HFFc6 (cell line): ENCODE results near the gene PNPLA2. TPM values are rescaled to one million over a fixed set of nuclear protein-coding genes. Genes with fewer than 3 reads are reported as not detected.

Experiments
- DNase-seq: peaks from one replicate; pipeline ENCODE4 v3.0.0-alpha.2; 2018
- H3K27ac Mint-ChIP-seq: 2 replicates; pipeline ENCODE4 v1.8.0; 2020; ENCODE audit warnings: mild to moderate bottlenecking, mixed read lengths
- H3K27me3 Mint-ChIP-seq: 2 replicates; pipeline ENCODE4 v1.8.0; 2021; ENCODE audit warnings: mild to moderate bottlenecking, moderate library complexity, mixed read lengths; ENCODE audit not compliant: insufficient read depth
- H3K36me3 Mint-ChIP-seq: 2 replicates; pipeline ENCODE4 v1.8.0; 2021; ENCODE audit warnings: low read depth, mixed read lengths
- H3K4me1 Mint-ChIP-seq: 2 replicates; pipeline ENCODE4 v1.8.0; 2020; ENCODE audit warnings: low read depth, mixed read lengths
- H3K4me3 Mint-ChIP-seq: 2 replicates; pipeline ENCODE4 v1.8.0; 2020; ENCODE audit warnings: mild to moderate bottlenecking, moderate library complexity, mixed read lengths
- H3K9me3 Mint-ChIP-seq: 2 replicates; pipeline ENCODE4 v1.8.0; 2020; ENCODE audit warnings: mild to moderate bottlenecking, mixed read lengths
- total RNA-seq, 6 experiments: library from RNA; stranded (reverse); fragmentation: NEBNext Ultra II Directional; extraction: Animal tissue kit (Norgen Biotek cat#: 25700); gene quantifications; 2 replicates in 1 of 6; 3 replicates in 5 of 6; pipeline ENCODE4 v1.2.3, GENCODE V29; 2021
- TF ChIP-seq, protein P1 (sequence below): fragments of 200-600 bp; sonication (generic); IDR thresholded peaks from 2 replicates; pipeline ENCODE4 v1.5.0; 2021; ENCODE audit warnings: antibody characterized with exemption, mild to moderate bottlenecking

The PNPLA2 gene
- total RNA-seq, 6 experiments from 2014 or later, result 103 to 148 (median 130) TPM

DNA sequence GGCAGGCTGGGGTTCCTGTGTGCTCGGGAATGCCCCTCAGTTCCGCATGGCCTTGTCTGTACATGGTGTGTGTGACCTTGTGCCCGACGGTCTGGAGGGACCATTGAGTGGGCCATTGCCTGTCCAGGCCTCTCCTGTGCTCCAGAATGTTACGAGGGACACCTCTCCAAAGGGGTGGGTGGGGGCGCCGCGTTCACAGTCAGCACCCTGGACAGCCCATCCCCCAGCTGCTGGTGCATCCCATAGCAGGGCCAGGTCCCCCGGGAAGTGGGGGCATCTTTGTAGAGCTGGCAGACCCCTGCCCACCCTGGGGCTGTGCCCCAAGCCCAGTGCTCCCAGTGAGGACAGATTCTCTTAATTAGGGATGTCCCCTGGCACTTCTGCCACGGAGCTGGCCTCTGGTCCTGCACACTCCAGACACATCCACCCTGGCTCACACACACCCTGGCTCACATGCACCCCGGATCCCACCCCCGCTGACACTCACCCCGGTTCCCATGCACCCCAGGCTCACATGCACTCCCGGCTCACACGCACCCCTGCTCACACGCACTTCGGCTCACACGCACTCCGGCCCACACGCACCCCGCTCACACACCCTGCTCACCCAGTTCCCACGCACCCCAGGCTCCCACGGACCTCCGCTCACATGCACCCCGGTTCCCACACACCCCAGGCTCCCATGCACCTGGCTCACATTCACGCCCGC, 39.5 kb downstream of the PNPLA2 start:
- peaks cover 13% of the 10 kb centered on the region for H3K27me3 Mint-ChIP-seq
- H3K9me3 Mint-ChIP-seq, result no peaks in the 10 kb centered on the region
- TF ChIP-seq, protein P1, sequence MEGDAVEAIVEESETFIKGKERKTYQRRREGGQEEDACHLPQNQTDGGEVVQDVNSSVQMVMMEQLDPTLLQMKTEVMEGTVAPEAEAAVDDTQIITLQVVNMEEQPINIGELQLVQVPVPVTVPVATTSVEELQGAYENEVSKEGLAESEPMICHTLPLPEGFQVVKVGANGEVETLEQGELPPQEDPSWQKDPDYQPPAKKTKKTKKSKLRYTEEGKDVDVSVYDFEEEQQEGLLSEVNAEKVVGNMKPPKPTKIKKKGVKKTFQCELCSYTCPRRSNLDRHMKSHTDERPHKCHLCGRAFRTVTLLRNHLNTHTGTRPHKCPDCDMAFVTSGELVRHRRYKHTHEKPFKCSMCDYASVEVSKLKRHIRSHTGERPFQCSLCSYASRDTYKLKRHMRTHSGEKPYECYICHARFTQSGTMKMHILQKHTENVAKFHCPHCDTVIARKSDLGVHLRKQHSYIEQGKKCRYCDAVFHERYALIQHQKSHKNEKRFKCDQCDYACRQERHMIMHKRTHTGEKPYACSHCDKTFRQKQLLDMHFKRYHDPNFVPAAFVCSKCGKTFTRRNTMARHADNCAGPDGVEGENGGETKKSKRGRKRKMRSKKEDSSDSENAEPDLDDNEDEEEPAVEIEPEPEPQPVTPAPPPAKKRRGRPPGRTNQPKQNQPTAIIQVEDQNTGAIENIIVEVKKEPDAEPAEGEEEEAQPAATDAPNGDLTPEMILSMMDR, result no peak
- H3K4me3 Mint-ChIP-seq, result no peak overlapping the region
- H3K4me1 Mint-ChIP-seq, result peaks cover 6% of the 10 kb centered on the region; the same call in 1 of the 2 replicates
- no peak overlapping the region for H3K27ac Mint-ChIP-seq
- no peaks in the 10 kb centered on the region for H3K36me3 Mint-ChIP-seq
- no peak for DNase-seq

DNA sequence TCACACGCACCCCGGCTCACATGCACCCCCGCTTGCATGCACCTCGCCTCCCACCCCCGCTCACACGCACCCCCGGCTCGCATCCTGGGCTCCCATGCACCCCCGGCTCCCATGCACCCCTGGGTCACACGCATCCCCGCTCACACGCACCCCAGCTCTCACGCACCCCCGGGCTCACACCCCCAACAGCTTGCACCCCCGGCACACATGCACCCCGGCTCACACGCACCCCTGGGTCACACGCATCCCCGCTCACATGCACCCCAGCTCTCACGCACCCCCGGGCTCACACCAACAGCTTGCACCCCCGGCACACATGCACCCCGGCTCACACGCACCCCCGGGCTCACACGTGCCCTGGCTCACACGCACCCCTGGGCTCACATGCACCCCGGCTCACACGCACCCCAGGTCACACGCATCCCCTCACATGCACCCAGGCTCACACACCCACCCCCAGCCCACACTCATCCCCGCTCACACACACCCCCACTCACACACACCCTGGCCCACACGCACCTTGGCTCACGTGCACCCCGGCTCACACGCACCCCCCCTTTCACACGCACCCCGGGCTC, 40.1 kb downstream of the PNPLA2 start:
- Mint-ChIP-seq H3K4me3 (no peak overlapping the region), H3K4me1 (peaks cover 6% of the 10 kb centered on the region; the same call in 1 of the 2 replicates), H3K27ac (no peak overlapping the region), H3K27me3 (peaks cover 13% of the 10 kb centered on the region), H3K9me3 (no peaks in the 10 kb centered on the region), H3K36me3 (no peaks in the 10 kb centered on the region)
- TF ChIP-seq, protein P1, result no peak
- DNase-seq, result no peak

DNA sequence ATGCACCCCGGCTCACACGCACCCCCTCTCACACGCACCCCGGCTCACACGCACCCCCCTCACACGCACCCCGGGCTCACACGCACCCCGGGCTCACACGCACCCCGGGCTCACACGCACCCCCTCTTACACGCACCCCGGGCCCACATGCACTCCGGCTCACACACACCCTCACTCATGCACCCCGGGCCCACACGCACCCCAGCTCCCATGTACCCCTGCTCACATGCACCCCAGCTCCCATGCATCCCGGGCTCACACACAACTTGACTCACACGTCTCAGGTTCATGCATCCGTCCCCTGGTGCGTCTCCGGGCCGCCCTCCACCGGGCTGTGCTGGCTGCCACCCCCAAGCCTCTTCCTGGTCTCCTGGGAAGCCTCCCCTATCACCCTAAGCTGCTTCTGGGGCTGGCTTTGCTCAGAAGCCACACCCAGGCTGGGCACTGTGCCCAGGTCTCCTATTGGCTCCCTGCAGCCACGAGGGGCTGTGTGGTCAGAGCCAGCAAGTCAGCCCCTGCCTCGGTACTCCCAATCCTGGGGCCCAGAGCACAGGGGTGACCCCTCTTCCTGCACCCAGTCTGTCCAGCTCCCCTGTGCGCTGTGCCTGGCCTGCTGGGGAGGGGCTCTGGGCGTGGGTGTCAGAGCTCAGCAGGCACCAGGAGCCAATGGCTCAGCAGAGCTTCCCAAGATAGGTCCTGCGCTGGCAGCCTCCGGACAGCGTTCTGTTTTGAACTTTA, 40.8 kb downstream of the PNPLA2 start:
- H3K4me1 Mint-ChIP-seq, result peaks cover 6% of the 10 kb centered on the region; the same call in 1 of the 2 replicates
- TF ChIP-seq, protein P1, result no peak
- H3K4me3 Mint-ChIP-seq, result peak overlapping the region; percentile 41; the same call in 1 of the 2 replicates
- H3K36me3 Mint-ChIP-seq, result no peaks in the 10 kb centered on the region
- peaks cover 13% of the 10 kb centered on the region for H3K27me3 Mint-ChIP-seq
- H3K9me3 Mint-ChIP-seq, result no peaks in the 10 kb centered on the region
- H3K27ac Mint-ChIP-seq, result peak overlapping the region; percentile 21; the same call in 1 of the 2 replicates
- peak; percentile 57 for DNase-seq

DNA sequence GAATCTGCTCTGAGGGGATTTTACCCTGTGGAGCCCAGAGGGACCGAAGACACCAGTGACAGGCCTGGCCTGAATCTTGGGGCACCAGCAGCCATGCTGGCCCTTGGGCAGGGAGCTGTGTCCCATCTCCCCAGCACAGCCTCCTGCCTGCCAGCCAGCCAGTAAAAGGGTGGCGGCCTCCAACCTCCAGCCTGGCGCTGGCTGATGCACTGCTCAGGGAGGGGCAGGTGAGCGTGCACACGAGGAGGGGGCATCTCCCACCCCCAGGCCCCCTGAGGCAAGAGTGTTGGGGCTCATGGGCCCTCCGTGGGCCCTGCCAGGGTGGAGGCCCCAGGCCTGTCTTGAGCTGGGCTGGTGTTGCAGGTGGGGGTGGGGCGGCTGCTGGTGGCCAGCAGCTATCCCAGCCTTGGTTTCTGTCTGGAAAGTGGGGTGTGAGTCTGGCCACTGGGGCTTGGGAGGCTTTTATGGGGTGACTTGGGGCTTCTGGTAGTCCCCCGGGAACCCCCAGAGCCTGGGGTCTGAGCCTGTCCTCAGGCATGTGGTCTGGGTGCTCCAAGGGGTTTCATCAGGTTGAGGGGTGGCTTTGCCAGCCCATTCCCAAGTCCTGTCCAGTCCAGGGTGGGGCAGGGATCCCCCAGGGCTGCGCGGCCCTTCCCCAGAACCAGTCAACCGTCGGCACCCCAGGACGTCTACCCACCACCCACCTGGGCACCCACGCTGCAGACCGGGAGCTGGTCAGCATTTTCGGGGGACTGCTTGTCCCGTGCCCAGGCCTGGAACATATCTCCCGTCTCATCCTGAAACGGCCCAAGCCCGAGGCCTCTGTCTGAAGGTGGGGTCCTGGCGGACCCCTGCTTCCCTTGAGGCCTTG, 41.8 kb downstream of the PNPLA2 start:
- no peaks in the 10 kb centered on the region for H3K9me3 Mint-ChIP-seq
- TF ChIP-seq, protein P1, result no peak
- H3K4me1 Mint-ChIP-seq, result peaks cover 6% of the 10 kb centered on the region; the same call in 1 of the 2 replicates
- H3K27me3 Mint-ChIP-seq, result peaks cover 11% of the 10 kb centered on the region
- no peak overlapping the region for H3K4me3 Mint-ChIP-seq
- DNase-seq, result no peak
- H3K36me3 Mint-ChIP-seq, result no peaks in the 10 kb centered on the region
- peak overlapping the region; percentile 21; the same call in 1 of the 2 replicates for H3K27ac Mint-ChIP-seq

DNA sequence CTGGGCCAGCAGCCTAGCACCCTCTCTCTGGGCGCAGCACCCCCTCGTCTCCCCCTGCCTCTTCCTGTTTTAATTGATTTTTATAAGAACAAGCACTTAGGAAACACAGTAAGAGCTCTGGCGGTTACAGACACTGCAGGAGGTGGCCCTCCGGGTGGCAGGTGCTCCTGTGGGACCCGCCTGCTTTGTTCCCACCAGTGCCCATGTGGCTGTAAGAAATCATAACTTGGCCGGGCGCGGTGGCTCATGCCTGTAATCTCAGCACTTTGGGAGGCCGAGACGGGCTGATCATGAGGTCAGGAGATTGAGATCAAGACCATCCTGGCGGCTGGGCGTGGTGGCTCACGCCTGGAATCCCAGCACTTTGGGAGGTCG, 42.4 kb downstream of the PNPLA2 start:
- Mint-ChIP-seq H3K27me3 (peaks cover 14% of the 10 kb centered on the region), H3K9me3 (no peaks in the 10 kb centered on the region), H3K4me1 (peaks cover 6% of the 10 kb centered on the region; the same call in 1 of the 2 replicates), H3K27ac (0 out of 2 replicates have a peak overlapping the region, but pooled peaks have one; percentile 36), H3K36me3 (no peaks in the 10 kb centered on the region), H3K4me3 (no peak overlapping the region)
- TF ChIP-seq, protein P1, result no peak
- no peak for DNase-seq
